Mesenchymal stem cell (in vitro differentiated cells and primary cell): ENCODE measurements around the gene NFATC2.

Experiments
- DNase-seq: peaks from one replicate; pipeline ENCODE4 v3.0.0-alpha.2; 2013
- H2AFZ ChIP-seq: one replicate; pipeline ENCODE4 v1.6.1; 2013; ENCODE audit warnings: low read depth, mild to moderate bottlenecking, control low read depth, inconsistent platforms, low read length, moderate library complexity
- H2AK5ac ChIP-seq: 2 replicates; pipeline ENCODE4 v1.6.1; 2013; ENCODE audit warnings: low read length, moderate library complexity, mild to moderate bottlenecking, inconsistent platforms; ENCODE audit not compliant: severe bottlenecking
- H2BK120ac ChIP-seq: one replicate; pipeline ENCODE4 v1.6.1; 2013; ENCODE audit warnings: low read depth, mild to moderate bottlenecking, inconsistent platforms, low read length, moderate library complexity
- H2BK12ac ChIP-seq, 2 experiments: one replicate each; pipeline ENCODE4 v1.6.1; 2013; ENCODE audit warnings: inconsistent platforms in 2 of 2, low read length in 2 of 2, mild to moderate bottlenecking in 2 of 2, moderate library complexity in 2 of 2, control low read depth in 1 of 2
- H2BK15ac ChIP-seq: one replicate; pipeline ENCODE4 v1.6.1; 2013; ENCODE audit warnings: mild to moderate bottlenecking, low read depth, inconsistent platforms; ENCODE audit not compliant: poor library complexity, severe bottlenecking
- H2BK5ac ChIP-seq: 2 replicates; pipeline ENCODE4 v1.6.1; 2013; ENCODE audit warnings: low read depth, mild to moderate bottlenecking, low read length, control low read depth, inconsistent platforms; ENCODE audit not compliant: poor library complexity, severe bottlenecking
- H3K14ac ChIP-seq, 2 experiments: one replicate each; pipeline ENCODE4 v1.6.1; 2013; ENCODE audit warnings: inconsistent platforms in 2 of 2, low read length in 2 of 2, control low read depth in 1 of 2, mild to moderate bottlenecking in 1 of 2, moderate library complexity in 1 of 2
- H3K18ac ChIP-seq, 2 experiments: one replicate each; pipeline ENCODE4 v1.6.1; 2013; ENCODE audit warnings: inconsistent platforms in 2 of 2, low read length in 2 of 2, control low read depth in 1 of 2, low read depth in 1 of 2, mild to moderate bottlenecking in 1 of 2
- H3K23ac ChIP-seq, 2 experiments: one replicate each; pipeline ENCODE4 v1.6.1; 2013; ENCODE audit warnings: inconsistent platforms in 2 of 2, low read length in 2 of 2, mild to moderate bottlenecking in 2 of 2, moderate library complexity in 2 of 2, control low read depth in 1 of 2
- H3K27ac ChIP-seq: 2 replicates; pipeline ENCODE4 v1.5.1; 2013; ENCODE audit warnings: mild to moderate bottlenecking, moderate library complexity, low read length, control low read depth, inconsistent platforms; ENCODE audit not compliant: poor library complexity, severe bottlenecking
- H3K27me3 ChIP-seq, 2 experiments: 2 replicates each; pipeline versions ENCODE4 v1.6.1 to v1.7.0; 2013; ENCODE audit warnings: low read length in 2 of 2, mild to moderate bottlenecking in 2 of 2, moderate library complexity in 2 of 2, control low read depth in 1 of 2, inconsistent platforms in 1 of 2; ENCODE audit not compliant: control insufficient read depth in 1 of 2, insufficient read depth in 1 of 2
- H3K36me3 ChIP-seq, 2 experiments: 2 replicates each; pipeline versions ENCODE4 v1.6.1 to v1.7.0; 2013; ENCODE audit warnings: low read length in 2 of 2, control low read depth in 1 of 2, inconsistent platforms in 1 of 2, low read depth in 1 of 2, mild to moderate bottlenecking in 1 of 2; ENCODE audit not compliant: insufficient read depth in 2 of 2, control insufficient read depth in 1 of 2
- H3K4ac ChIP-seq, 2 experiments: one replicate each; pipeline ENCODE4 v1.6.1; 2013; ENCODE audit warnings: inconsistent platforms in 2 of 2, low read length in 2 of 2, mild to moderate bottlenecking in 2 of 2, moderate library complexity in 2 of 2, control low read depth in 1 of 2, low read depth in 1 of 2
- H3K4me1 ChIP-seq: 2 replicates; pipeline ENCODE4 v1.6.1; 2013; ENCODE audit warnings: low read depth, low read length, control low read depth; ENCODE audit not compliant: control insufficient read depth, insufficient read depth
- H3K4me2 ChIP-seq: 2 replicates; pipeline ENCODE4 v1.6.1; 2013; ENCODE audit warnings: low read length, mild to moderate bottlenecking, inconsistent platforms; ENCODE audit not compliant: poor library complexity, severe bottlenecking
- H3K4me3 ChIP-seq, 2 experiments: 2 replicates each; pipeline versions ENCODE4 v1.5.1 to v1.7.0; 2013; ENCODE audit warnings: low read length in 2 of 2, mild to moderate bottlenecking in 2 of 2, control low read depth in 1 of 2, low read depth in 1 of 2; ENCODE audit not compliant: insufficient read depth in 1 of 2
- H3K79me1 ChIP-seq: replicated peaks from 2 replicates; pipeline ENCODE4 v1.6.1; 2013; ENCODE audit warnings: mild to moderate bottlenecking, control low read depth, low read length, inconsistent platforms; ENCODE audit not compliant: poor library complexity, severe bottlenecking
- H3K9ac ChIP-seq: 2 replicates; pipeline ENCODE4 v1.7.0; 2013; ENCODE audit warnings: mild to moderate bottlenecking, low read length, moderate library complexity
- H3K9me3 ChIP-seq: 2 replicates; pipeline ENCODE4 v1.7.0; 2013; ENCODE audit warnings: mild to moderate bottlenecking, low read length; ENCODE audit not compliant: control insufficient read depth
- H4K8ac ChIP-seq: one replicate; pipeline ENCODE4 v1.6.1; 2013; ENCODE audit warnings: inconsistent platforms, mild to moderate bottlenecking, low read length, moderate library complexity
- H4K91ac ChIP-seq: one replicate; pipeline ENCODE4 v1.6.1; 2013; ENCODE audit warnings: mild to moderate bottlenecking, low read length, inconsistent platforms
- WGBS: methylation state at CpG from one replicate; pipeline ENCODE4 v1.1.7; 2013; ENCODE audit warnings: mixed read lengths; 5-methylcytosine and 5-hydroxymethylcytosine counted together

NFATC2 gene

GRCh38 chr20:51473771-51474170 lies 68.7 kb downstream of the NFATC2 start:
- Histone ChIP-seq H2BK5ac (no peak overlapping the region), H3K18ac (no peak overlapping the region), H2BK12ac (no peak overlapping the region), H4K8ac (no peak overlapping the region), H3K27me3 (peaks cover 4 to 12% of the 10 kb centered on the region in 2 experiments), H2AK5ac (no peak overlapping the region), H3K27ac (no peak overlapping the region), H3K9ac (no peak overlapping the region), H2BK120ac (no peak overlapping the region), H3K79me1 (no peaks in the 10 kb centered on the region), H3K23ac (no peak overlapping the region), H3K9me3 (peaks cover 5% of the 10 kb centered on the region), H3K14ac (no peak overlapping the region), H2BK15ac (no peak overlapping the region), H3K4me3 (no peak overlapping the region), H3K4ac (no peak overlapping the region), H3K4me2 (no peak overlapping the region), H3K4me1 (no peaks in the 10 kb centered on the region), H4K91ac (no peak overlapping the region), H2AFZ (no peak overlapping the region), H3K36me3 (no peaks in the 10 kb centered on the region)
- 90% methylated on average over 19 of the region's 19 CpGs for WGBS
- no peak for DNase-seq

GRCh38 chr20:51473256-51473655 lies 69.3 kb downstream of the NFATC2 start:
- WGBS: 93% methylated on average over 3 of the region's 4 CpGs
- no peak for DNase-seq
- Histone ChIP-seq H3K4ac (no peak overlapping the region), H3K23ac (no peak overlapping the region), H4K8ac (no peak overlapping the region), H2BK15ac (no peak overlapping the region), H3K27me3 (peaks cover 4 to 7% of the 10 kb centered on the region in 2 experiments), H3K9ac (no peak overlapping the region), H3K79me1 (no peaks in the 10 kb centered on the region), H3K4me1 (no peaks in the 10 kb centered on the region), H3K4me2 (no peak overlapping the region), H3K27ac (no peak overlapping the region), H3K36me3 (no peaks in the 10 kb centered on the region), H3K9me3 (peaks cover 5% of the 10 kb centered on the region), H3K14ac (no peak overlapping the region), H2AK5ac (no peak overlapping the region), H2BK120ac (no peak overlapping the region), H2BK5ac (no peak overlapping the region), H2AFZ (no peak overlapping the region), H3K18ac (no peak overlapping the region), H2BK12ac (no peak overlapping the region), H3K4me3 (no peak overlapping the region), H4K91ac (no peak overlapping the region)

DNA sequence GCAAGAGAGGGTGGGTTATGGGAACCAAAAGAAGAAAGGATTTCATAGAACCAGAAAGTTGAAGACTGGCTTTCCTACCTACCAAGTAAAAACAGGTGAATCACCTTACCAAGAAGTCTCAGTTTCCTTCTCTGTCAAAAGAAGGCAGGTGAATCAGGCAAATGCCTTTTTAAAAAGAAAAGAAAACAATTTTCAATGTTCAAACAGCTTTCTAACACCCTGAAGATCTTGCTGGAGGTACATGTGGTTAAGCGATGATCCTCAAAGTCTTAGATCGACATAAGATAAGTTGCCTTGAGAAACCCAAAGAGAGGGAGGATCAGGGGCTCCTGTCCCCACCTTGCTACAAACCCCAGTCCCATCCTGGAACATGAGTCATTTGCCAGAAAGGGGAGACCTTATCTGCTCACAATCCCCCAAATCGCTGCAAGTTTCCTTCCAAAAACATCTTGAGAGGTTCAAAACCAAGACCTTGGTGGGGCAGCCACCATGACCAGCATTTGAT lies 71.6 kb downstream of the NFATC2 start:
- H3K9ac ChIP-seq: no peak overlapping the region
- H3K4ac ChIP-seq: no peak overlapping the region
- H3K23ac ChIP-seq: no peak overlapping the region
- peaks cover 4 to 7% of the 10 kb centered on the region in 2 experiments for H3K27me3 ChIP-seq
- H2AK5ac ChIP-seq: no peak overlapping the region
- no peaks in the 10 kb centered on the region for H3K79me1 ChIP-seq
- DNase-seq: no peak
- H3K27ac ChIP-seq: no peak overlapping the region
- no peak overlapping the region for H3K4me3 ChIP-seq
- H3K9me3 ChIP-seq: no peaks in the 10 kb centered on the region
- no peak overlapping the region for H4K8ac ChIP-seq
- H4K91ac ChIP-seq: no peak overlapping the region
- no peak overlapping the region for H3K4me2 ChIP-seq
- H3K18ac ChIP-seq: no peak overlapping the region
- H3K4me1 ChIP-seq: no peaks in the 10 kb centered on the region
- no peak overlapping the region for H2BK5ac ChIP-seq
- no peak overlapping the region for H2BK12ac ChIP-seq
- no peak overlapping the region for H2AFZ ChIP-seq
- no peak overlapping the region for H2BK15ac ChIP-seq
- no peaks in the 10 kb centered on the region for H3K36me3 ChIP-seq
- WGBS: 100% methylated on average over 3 of the region's 3 CpGs
- no peak overlapping the region for H2BK120ac ChIP-seq
- H3K14ac ChIP-seq: no peak overlapping the region

GRCh38 chr20:51470499-51470820 lies 72.1 kb downstream of the NFATC2 start:
- H4K91ac ChIP-seq: no peak overlapping the region
- no peak overlapping the region for H4K8ac ChIP-seq
- H3K27ac ChIP-seq: no peak overlapping the region
- peaks cover 4 to 7% of the 10 kb centered on the region in 2 experiments for H3K27me3 ChIP-seq
- H3K4me3 ChIP-seq: no peak overlapping the region
- H3K9ac ChIP-seq: no peak overlapping the region
- H3K4me1 ChIP-seq: no peaks in the 10 kb centered on the region
- no peaks in the 10 kb centered on the region for H3K9me3 ChIP-seq
- no peak overlapping the region for H2BK15ac ChIP-seq
- H3K4me2 ChIP-seq: no peak overlapping the region
- no peak overlapping the region for H2AFZ ChIP-seq
- WGBS: 59% methylated on average over 1 of the region's 5 CpGs
- H3K18ac ChIP-seq: no peak overlapping the region
- H2AK5ac ChIP-seq: no peak overlapping the region
- H2BK120ac ChIP-seq: no peak overlapping the region
- no peak for DNase-seq
- no peak overlapping the region for H3K14ac ChIP-seq
- H3K23ac ChIP-seq: no peak overlapping the region
- H2BK5ac ChIP-seq: no peak overlapping the region
- no peaks in the 10 kb centered on the region for H3K79me1 ChIP-seq
- no peak overlapping the region for H3K4ac ChIP-seq
- H3K36me3 ChIP-seq: no peaks in the 10 kb centered on the region
- no peak overlapping the region for H2BK12ac ChIP-seq
